ENCODE measurements around the gene TMEM259. TPM values are rescaled to one million over a fixed set of nuclear protein-coding genes. Genes with fewer than 3 reads are reported as not detected.

Gene TMEM259
- total and polyA plus RNA-seq, 9 of the 15 experiments (the other 6 are each of a cell fraction or from before 2014, with no cell fraction given): 0.52 to 231 (median 63.6) TPM

GRCh38 chr19:984165-984967 lies 36.6 kb downstream of the TMEM259 start, which contains the start of gene WDR18 (continued):
- TF ChIP-seq ELK1 (CRISPR knock-in tag; IDR thresholded peaks at IDR 0.05) (no peak), BHLHE40 (IDR thresholded peaks at IDR 0.05; ENCODE audit: low read length) (peak; percentile 52; the same call in 1 of the 2 replicates), RB1 (IDR thresholded peaks at IDR 0.05; ENCODE audit: low read depth) (peak; percentile 93), SLC30A9 (CRISPR knock-in tag; IDR thresholded peaks at IDR 0.05) (no peak), ZNF436 (CRISPR knock-in tag; IDR thresholded peaks at IDR 0.05) (no peak), ZFP30 (CRISPR knock-in tag; IDR thresholded peaks at IDR 0.05; ENCODE audit: borderline replicate concordance) (no peak), ZNF398 (CRISPR knock-in tag; IDR thresholded peaks at IDR 0.05) (no peak), ZNF512 (tag; IDR thresholded peaks at IDR 0.05) (no peak), CTCFL (IDR thresholded peaks at IDR 0.05; ENCODE audit: borderline replicate concordance, insufficient read depth, low read depth, low read length, poor library complexity, severe bottlenecking) (peak; percentile 98), NR4A1 (CRISPR knock-in tag; IDR thresholded peaks at IDR 0.05) (no peak), NR4A1 (tag; IDR thresholded peaks at IDR 0.05) (no peak), ZBTB26 (CRISPR knock-in tag; IDR thresholded peaks at IDR 0.05) (no peak), NFXL1 (CRISPR knock-in tag; IDR thresholded peaks at IDR 0.05) (no peak), E4F1 (CRISPR knock-in tag; IDR thresholded peaks at IDR 0.05; ENCODE audit: borderline replicate concordance) (no peak), NRF1 (conservative IDR thresholded peaks at IDR 0.05 in 1 of 2, IDR thresholded peaks at IDR 0.05 in 1 of 2) (peak; percentile 98 to 99), RBM14 (IDR thresholded peaks at IDR 0.05; ENCODE audit: borderline replicate concordance, insufficient read depth, low read depth, low read length) (0 out of 2 replicates have a peak, but pooled peaks have one; percentile 20)
